ENCODE results near the gene AKAP11. TPM values are rescaled to one million over a fixed set of nuclear protein-coding genes. Genes with fewer than 3 reads are reported as not detected.
"Not testable (repeated sequence)": the region's sequence is repeated elsewhere in the genome, so short reads cannot be mapped to it uniquely, and the experiment has no call there.

Gene AKAP11
- 10 to 100 TPM; 40.2 to 42.0 TPM for total RNA-seq

- ChIA-PET CTCF (interaction anchor here (0.8 to 1.1 kb wide), 2 partner anchors 49 to 355 kb away, joined by 3 read pairs; no protein-coding TSS in a partner anchor), POLR2A (interaction anchor here (0.7 to 2.5 kb wide), 6 partner anchors 9 to 962 kb away, joined by 3 to 15 read pairs (median 4); no protein-coding TSS in a partner anchor)
Measured at GRCh38 chr13:42272115-42272803, at the start of gene AKAP11. TSS of gene AKAP11 (plus strand) at chr13:42272152. CDS start at chr13:42286349, 14,197 bp downstream.

- ChIA-PET CTCF (no interaction called here), POLR2A (interaction anchor here (0.6 kb wide), 1 partner anchor 38 kb away, joined by 4 read pairs; no protein-coding TSS in a partner anchor)
Measured at GRCh38 chr13:42223681-42224080, 48.3 kb upstream of the AKAP11 start.

- ChIA-PET CTCF (no interaction called here), POLR2A (no interaction called here)
Measured at GRCh38 chr13:42225051-42225450, 46.9 kb upstream of the AKAP11 start.

- POLR2A ChIA-PET, result not testable (repeated sequence)
- CTCF ChIA-PET, result interaction anchor here (0.7 kb wide), 1 partner anchor 66 kb away, joined by 3 read pairs; no protein-coding TSS in a partner anchor
Measured at GRCh38 chr13:42226759-42227158, 45.2 kb upstream of the AKAP11 start.

- CTCF ChIA-PET, result no interaction called here
- POLR2A ChIA-PET, result no interaction called here
Measured at GRCh38 chr13:42228527-42228926, 43.4 kb upstream of the AKAP11 start.

- ChIA-PET POLR2A (no interaction called here), CTCF (no interaction called here)
Measured at GRCh38 chr13:42229287-42229686, 42.7 kb upstream of the AKAP11 start.

GRCh38 chr13:42232671-42233070 is 39.3 kb upstream of the AKAP11 start:
- POLR2A ChIA-PET, result no interaction called here
- CTCF ChIA-PET, result no interaction called here

- ChIA-PET POLR2A (no interaction called here), CTCF (interaction anchor here (0.9 kb wide), 1 partner anchor 13 kb away, joined by 6 read pairs; no protein-coding TSS in a partner anchor)
Measured at GRCh38 chr13:42233726-42234125, 38.2 kb upstream of the AKAP11 start.

- CTCF ChIA-PET, result no interaction called here
- POLR2A ChIA-PET, result no interaction called here
Measured at GRCh38 chr13:42239161-42239560, 32.8 kb upstream of the AKAP11 start.

GRCh38 chr13:42239644-42240043 is 32.3 kb upstream of the AKAP11 start:
- POLR2A ChIA-PET, result no interaction called here
- CTCF ChIA-PET, result no interaction called here

- POLR2A ChIA-PET, result no interaction called here
- CTCF ChIA-PET, result interaction anchor here (0.9 kb wide), 1 partner anchor 12 kb away, joined by 6 read pairs; no protein-coding TSS in a partner anchor
Measured at GRCh38 chr13:42246541-42246940, 25.4 kb upstream of the AKAP11 start.

GRCh38 chr13:42247883-42248282 is 24.1 kb upstream of the AKAP11 start:
- CTCF ChIA-PET, result interaction anchor here (0.6 kb wide), 1 partner anchor 602 kb away, joined by 5 read pairs; no protein-coding TSS in a partner anchor
- POLR2A ChIA-PET, result no interaction called here

GRCh38 chr13:42255886-42256285 is 16.1 kb upstream of the AKAP11 start:
- CTCF ChIA-PET, result no interaction called here
- POLR2A ChIA-PET, result no interaction called here

- CTCF ChIA-PET, result no interaction called here
- POLR2A ChIA-PET, result no interaction called here
Measured at GRCh38 chr13:42258747-42259146, 13.2 kb upstream of the AKAP11 start.

GRCh38 chr13:42259515-42259914 is 12.4 kb upstream of the AKAP11 start:
- ChIA-PET POLR2A (no interaction called here), CTCF (no interaction called here)

- CTCF ChIA-PET, result no interaction called here
- POLR2A ChIA-PET, result no interaction called here
Measured at GRCh38 chr13:42260903-42261654, 10.9 kb upstream of the AKAP11 start.

GRCh38 chr13:42266473-42266872 is 5.5 kb upstream of the AKAP11 start:
- ChIA-PET CTCF (no interaction called here), POLR2A (no interaction called here)

GRCh38 chr13:42270160-42270856 is 1.6 kb upstream of the AKAP11 start:
- ChIA-PET POLR2A (no interaction called here), CTCF (no interaction called here)

- ChIA-PET POLR2A (interaction anchor here (2.5 kb wide), 1 partner anchor 125 kb away, joined by 15 read pairs; no protein-coding TSS in a partner anchor), CTCF (no interaction called here)
Measured at GRCh38 chr13:42270857-42271215, 1.1 kb upstream of the AKAP11 start.
